ENCODE data around the gene CACNG3.
"Not testable (repeated sequence)": the region's sequence is repeated elsewhere in the genome, so short reads cannot be mapped to it uniquely, and the experiment has no call there.

CACNG3 gene

GRCh38 chr16:24336491-24336890, 80.4 kb downstream of the CACNG3 start:
- no peak for DNase-seq

- DNase-seq: no peak
Observed at GRCh38 chr16:24337013-24337412, 80.9 kb downstream of the CACNG3 start.

DNA sequence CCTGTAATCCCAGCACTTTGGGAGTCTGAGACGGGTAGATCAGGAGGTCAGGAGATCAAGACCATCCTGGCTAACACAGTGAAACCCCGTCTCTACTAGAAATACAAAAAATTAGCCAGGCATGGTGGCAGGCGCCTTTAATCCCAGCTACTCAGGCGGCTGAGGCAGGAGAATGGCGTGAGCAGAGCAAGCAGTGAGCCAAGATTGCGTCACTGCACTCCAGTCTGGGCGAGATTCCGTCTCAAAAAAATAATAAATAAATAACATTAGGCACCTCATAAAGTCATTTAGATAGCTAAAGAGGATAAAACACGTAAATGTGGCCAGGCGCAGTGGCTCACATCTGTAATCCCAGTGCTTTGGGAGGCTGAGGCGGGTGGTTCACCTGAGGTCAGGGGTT, 87.7 kb downstream of the CACNG3 start:
- DNase-seq: not testable (repeated sequence)

GRCh38 chr16:24344784-24345183, 88.6 kb downstream of the CACNG3 start:
- DNase-seq: no peak

DNA sequence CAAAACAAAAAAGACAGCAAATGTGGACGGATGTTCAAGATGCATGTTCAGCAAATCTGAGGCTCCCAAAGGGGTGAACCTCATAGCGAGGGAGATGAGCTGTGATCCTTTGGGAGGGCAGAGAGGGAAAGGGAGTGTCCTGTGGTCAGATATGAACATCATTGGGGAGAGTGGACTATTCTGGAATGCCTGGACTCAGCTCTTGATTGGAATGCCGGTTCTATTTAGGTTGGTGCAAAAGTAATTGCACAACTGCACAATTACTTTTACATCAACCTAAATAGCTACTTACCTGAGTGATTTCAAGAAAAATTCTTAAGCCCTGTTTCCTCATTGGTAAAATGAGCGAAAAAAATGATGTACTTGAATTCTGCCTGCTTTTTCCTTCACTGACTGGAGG, 89.6 kb downstream of the CACNG3 start:
- no peak for DNase-seq

- DNase-seq: no peak
Observed at GRCh38 chr16:24346734-24347133, 90.6 kb downstream of the CACNG3 start.

GRCh38 chr16:24347556-24347955, 91.4 kb downstream of the CACNG3 start:
- no peak for DNase-seq

DNA sequence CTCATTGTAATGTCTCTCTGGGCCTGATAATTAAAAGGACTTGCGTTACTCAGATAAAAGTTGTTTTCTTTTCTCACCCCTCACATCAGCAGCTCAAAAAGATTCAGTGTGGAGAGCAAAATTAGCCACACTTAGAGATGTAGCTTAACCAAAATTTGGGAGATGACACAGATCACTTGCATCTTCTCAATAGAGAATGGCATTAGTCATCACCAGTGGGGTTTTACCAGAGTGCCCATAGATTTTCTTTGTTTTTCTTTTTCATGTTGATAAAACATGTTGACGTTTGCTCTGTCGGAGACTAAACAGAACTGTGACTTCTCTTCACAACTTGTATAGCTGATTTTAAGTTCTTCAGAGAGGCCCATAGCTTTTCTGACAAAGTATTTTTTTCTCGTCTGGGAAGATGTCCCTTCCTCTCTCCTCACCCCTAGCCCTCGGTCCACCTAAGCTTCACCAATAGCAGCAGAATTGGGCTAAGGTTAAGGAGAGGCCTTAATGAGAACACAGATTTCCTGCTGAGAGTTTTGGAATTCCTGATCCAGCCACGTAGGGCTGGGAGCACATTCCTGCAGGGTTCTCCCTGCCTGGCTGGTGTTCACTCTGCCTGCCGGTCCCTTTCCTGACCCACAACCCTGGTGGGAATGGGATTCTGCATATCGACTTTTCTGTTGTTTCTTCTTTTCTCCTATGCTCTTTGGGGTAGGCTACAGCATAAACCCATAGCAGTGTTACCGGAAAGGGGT, 92.6 kb downstream of the CACNG3 start:
- no peak for DNase-seq

DNA sequence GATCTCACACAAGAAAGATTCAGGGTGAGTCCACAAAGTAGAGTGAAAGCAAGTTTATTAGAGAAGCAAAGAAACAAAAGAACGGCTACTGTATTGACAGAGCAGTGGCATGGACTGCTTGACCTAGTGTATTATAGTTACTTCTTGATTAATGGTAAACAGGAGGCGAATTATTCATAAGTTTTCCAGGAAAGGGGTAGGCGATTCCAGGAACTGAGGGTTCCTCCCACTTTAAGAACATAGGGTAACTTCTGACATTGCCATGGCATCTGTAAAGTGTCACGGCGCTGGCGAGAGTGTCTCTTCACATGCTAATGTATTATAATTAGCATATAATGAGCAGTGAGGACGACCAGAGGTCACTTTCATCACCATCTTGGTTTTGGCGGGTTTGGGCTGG, 93.2 kb downstream of the CACNG3 start:
- no peak for DNase-seq

GRCh38 chr16:24352746-24353145, 96.6 kb downstream of the CACNG3 start:
- DNase-seq: no peak

DNA sequence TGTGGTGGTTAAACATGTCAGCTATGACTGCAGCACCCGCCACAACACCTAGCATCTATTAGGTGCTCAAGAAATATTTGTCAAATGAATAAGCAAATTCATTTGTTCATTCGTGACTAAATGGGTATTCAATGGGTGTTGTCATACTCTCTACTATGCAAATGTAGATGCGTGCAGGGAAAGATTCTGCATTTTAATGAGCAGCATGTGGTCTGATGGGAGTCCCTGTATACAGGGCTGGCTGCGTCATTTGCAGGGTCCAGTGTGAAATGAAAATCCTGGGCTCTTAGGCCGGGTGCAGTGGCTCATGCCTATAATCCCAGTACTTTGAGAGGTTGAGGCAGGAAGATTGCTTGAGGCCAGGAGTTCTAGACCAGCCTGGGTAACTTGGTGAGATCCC, 97.5 kb downstream of the CACNG3 start:
- DNase-seq: no peak

DNA sequence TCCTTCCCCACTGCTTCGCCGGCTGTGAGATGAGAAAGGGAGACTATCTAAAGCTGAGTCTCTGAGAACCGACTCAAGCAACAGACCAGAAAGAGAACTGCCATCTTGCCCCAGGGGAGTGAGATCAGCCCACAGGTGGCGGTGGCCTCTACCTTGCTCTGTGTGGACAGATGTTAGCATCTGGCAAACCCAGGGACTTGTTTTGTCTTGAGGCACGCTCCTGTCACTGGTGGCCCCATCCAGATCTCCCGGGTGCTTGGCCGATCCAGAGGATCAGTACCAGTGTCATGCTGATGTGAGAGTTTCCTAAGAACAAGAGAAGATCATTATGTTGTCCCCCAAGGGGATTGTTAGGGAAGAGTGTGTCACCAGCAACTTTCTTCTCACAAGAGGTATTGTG, 101.4 kb downstream of the CACNG3 start:
- no peak for DNase-seq

GRCh38 chr16:24358117-24358516, 102.0 kb downstream of the CACNG3 start:
- no peak for DNase-seq

GRCh38 chr16:24359490-24359889, 103.4 kb downstream of the CACNG3 start:
- DNase-seq: no peak

DNA sequence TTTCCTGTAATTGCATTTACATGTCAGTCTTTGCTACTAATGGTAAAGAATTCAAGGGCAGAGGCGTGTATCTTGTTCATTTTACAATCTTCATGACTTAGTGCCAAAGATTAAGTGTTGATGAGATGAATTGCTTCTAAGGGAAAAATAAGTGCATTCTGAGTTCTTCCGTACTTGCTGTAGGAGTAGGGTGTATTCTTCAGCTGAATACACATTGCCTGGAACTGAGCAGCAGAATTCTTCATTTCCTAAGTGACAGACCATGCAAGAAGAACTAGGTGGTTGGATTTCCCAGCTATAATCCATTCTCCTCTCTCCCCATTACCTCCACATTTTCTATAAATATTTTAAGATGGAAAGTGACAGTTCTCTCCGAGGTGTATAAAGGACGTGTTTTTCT, 104.8 kb downstream of the CACNG3 start:
- DNase-seq: no peak

DNA sequence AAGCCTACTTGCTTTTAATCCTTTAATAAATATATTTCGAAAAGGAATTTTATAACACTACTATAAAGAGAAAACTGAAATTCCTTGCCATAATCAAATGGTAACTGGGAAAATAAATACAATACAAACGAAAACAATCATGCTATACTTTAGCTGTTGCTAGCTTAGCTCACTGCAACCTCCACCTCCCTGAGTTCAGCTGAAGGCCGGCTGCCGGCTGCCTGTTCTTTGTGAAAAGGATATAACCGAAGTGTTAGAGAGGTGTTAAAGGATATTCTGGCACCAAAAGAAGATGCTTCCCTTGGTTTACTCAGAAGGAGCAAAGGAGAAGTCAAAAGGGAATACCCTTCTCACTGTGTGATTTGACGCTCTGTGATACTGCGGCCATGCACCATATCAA, 108.5 kb downstream of the CACNG3 start:
- DNase-seq: no peak

GRCh38 chr16:24367186-24367710, 111.1 kb downstream of the CACNG3 start:
- DNase-seq: no peak

GRCh38 chr16:24372824-24373223, 116.7 kb downstream of the CACNG3 start:
- no peak for DNase-seq

- DNase-seq: no peak
Observed at GRCh38 chr16:24378999-24379398, 122.9 kb downstream of the CACNG3 start.

DNA sequence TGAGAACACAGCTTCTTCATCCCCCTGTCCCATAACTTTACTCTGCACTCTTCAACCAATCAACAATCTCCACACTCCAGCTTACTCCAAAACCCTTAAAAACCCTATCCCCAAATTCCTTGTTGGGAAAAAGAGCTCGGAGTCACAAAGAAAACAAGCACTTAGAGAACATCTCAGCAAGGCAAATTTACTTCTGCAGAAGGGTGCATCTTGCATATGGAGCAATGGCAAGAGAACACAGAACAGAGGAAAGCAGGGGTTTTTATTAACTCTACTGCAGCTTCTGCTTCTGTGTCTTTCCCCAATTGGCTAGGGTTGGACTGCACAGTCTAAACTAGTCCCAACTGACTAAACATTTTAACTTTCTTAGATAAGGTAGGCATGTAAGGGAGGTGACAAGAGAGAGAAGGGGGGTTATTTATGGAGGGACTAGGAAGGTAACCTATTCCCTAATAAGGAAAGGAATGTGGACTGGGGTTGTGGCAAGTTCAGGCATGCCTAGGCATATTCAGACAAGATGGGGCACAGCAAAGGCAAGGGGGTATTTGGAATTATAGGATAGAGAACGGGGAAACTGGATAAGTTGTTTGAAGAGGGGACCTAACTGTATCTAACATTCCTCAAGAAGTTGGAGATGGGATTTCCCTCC, 125.5 kb downstream of the CACNG3 start:
- DNase-seq: no peak

GRCh38 chr16:24382762-24383407, 126.8 kb downstream of the CACNG3 start:
- DNase-seq: no peak

GRCh38 chr16:24394341-24394740, 138.2 kb downstream of the CACNG3 start:
- DNase-seq: no peak

DNA sequence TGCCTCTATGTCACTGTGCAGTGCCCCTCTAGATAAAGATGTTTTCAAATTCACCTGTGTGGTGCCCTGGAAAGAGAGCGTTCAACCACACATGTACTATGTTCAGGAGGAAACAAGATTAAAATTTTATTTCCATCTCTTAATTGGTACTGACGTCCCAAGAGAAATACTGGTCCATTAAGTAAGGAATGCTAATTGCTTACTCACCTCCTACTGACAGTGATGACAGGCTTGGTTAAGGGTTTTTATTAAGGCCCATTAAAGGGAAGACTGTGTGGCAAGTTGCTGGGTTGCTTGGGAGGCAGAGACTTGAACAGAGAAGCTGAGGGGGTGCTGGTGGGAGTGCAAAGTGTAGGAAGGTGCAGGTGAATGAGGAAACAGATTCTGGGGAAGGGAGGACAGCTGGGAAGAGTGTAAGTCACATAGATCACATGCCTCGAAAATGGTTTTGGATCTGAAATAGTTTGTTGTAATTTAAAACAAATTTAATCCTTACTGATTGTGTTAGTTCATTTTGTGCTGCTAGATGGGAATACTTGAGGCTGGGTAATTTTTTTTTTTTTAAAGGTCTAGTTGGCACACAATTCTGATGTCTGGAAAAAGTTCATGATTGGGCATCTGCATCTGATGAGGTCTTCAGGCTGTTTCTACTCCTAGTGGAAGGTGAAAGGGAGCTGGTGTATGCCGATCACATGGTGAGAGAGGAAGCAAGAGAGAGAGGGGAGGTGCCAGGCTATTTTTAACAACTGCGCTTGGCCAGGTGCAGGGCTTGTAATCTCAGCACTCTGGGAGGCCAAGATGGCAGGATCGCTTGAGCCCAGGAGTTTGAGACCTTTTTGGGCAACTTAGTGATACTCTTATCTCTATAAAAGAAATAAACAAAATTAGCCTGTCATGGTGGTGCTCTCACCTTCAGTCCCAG, 140.5 kb downstream of the CACNG3 start:
- DNase-seq: no peak
